ENCODE data around the gene DEFB119. TPM values are rescaled to one million over a fixed set of nuclear protein-coding genes. Genes with fewer than 3 reads are reported as not detected.
"Not testable (repeated sequence)": the region's sequence is repeated elsewhere in the genome, so short reads cannot be mapped to it uniquely, and the experiment has no call there.

Gene DEFB119, protein sequence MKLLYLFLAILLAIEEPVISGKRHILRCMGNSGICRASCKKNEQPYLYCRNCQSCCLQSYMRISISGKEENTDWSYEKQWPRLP
- not detected for polyA plus RNA-seq (2013, experiment 1 of 2)
- not detected for polyA plus RNA-seq (2013, experiment 2 of 2)

DNA sequence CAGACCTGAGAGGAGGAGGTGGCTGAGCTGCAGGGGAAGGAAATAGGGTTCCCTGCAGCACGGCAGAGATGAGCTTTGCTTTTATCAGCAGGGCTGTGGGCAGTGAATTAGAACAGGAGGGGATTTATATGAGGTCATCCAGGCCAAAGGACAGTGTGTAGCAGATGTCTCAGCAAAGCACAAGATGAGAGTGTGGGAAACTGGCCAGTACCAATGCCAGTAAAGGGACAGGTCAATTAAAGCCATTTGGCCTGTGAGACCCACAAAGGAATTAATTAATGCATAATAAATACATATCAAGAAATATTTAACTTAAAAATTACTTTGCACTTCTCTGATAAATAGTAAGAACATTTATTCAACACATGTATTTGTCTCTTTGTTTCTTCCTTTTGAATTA is at the start of gene DEFB119:
Gene DEFB119, minus strand, starts transcription at position 101 of the 400 bp plus-strand sequence. CDS start 107 bp downstream, outside the sequence.
- Histone ChIP-seq H3K4me3 (ENCODE audit: insufficient read depth in 1 of 2, low read depth in 1 of 2, low read length in 2 of 2) (no peak within 1 kb of the TSS), H2AFZ (ENCODE audit: low read depth, low read length) (no peak within 1 kb of the TSS), H3K79me1 (replicated peaks; ENCODE audit: low read length, poor library complexity, severe bottlenecking) (no peaks in the 10 kb centered on the region), H3K4ac (ENCODE audit: low read depth in 1 of 2, low read length in 2 of 2) (no peak within 1 kb of the TSS), H2BK15ac (ENCODE audit: low read depth, poor library complexity, severe bottlenecking) (no peak within 1 kb of the TSS), H3K9ac (ENCODE audit: low read length) (no peak within 1 kb of the TSS), H2BK5ac (ENCODE audit: low read depth, low read length, poor library complexity, severe bottlenecking) (no peak within 1 kb of the TSS), H3K36me3 (ENCODE audit: control insufficient read depth in 1 of 2, insufficient read depth in 2 of 2, low read depth in 1 of 2, low read length in 2 of 2) (no peaks in the 10 kb centered on the region), H3K14ac (ENCODE audit: low read length in 2 of 2) (no peak within 1 kb of the TSS), H3K23ac (ENCODE audit: low read length in 2 of 2) (no peak within 1 kb of the TSS), H3K18ac (ENCODE audit: low read depth in 1 of 2, low read length in 2 of 2) (no peak within 1 kb of the TSS), H4K91ac (ENCODE audit: low read length) (no peak within 1 kb of the TSS), H3K4me1 (ENCODE audit: control insufficient read depth, insufficient read depth, low read depth, low read length) (no peaks in the 10 kb centered on the region), H3K27me3 (ENCODE audit: control insufficient read depth in 1 of 2, insufficient read depth in 1 of 2, low read length in 2 of 2) (no peaks in the 10 kb centered on the region), H3K9me3 (ENCODE audit: control insufficient read depth, low read length) (no peaks in the 10 kb centered on the region), H2BK12ac (ENCODE audit: low read length in 2 of 2) (no peak within 1 kb of the TSS), H3K27ac (ENCODE audit: low read length, poor library complexity, severe bottlenecking) (no peak within 1 kb of the TSS), H2BK120ac (ENCODE audit: low read depth, low read length) (no peak within 1 kb of the TSS), H4K8ac (ENCODE audit: low read length) (no peak within 1 kb of the TSS), H2AK5ac (ENCODE audit: low read length, severe bottlenecking) (no peak within 1 kb of the TSS), H3K4me2 (ENCODE audit: low read length, poor library complexity, severe bottlenecking) (no peak within 1 kb of the TSS)
- DNase-seq, result no peak
- WGBS, result 43% methylated on average over 1 of the region's 1 CpG

DNA sequence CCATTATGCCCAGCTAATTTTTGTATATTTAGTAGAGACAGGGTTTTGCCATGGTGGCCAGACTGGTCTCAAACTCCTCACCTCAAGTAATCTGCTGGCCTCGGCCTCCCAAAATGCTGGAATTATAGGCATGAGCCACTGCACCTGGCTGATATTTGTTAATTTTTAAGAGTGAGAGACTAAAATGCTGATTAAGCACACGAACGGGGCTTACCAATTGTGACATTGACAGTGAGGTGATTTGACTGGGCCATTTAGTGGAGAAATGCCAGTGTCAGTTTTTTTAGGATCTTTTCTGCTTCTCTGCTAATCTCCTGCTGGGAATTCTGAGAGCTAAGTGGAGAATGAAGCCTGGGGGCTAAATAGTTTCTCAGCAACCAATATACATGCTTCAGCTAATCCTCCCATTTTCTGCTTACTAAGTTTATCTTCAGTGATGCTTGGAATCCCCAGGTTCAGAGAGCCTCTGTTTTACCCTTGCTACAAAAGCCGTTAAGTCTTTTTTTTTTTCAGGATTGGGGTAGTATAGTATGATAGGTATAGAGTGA is 40.3 kb upstream of the DEFB119 start:
- peaks cover 0 to 3% of the 10 kb centered on the region in 2 experiments for H3K27me3 ChIP-seq (ENCODE audit: control insufficient read depth in 1 of 2, insufficient read depth in 1 of 2, low read length in 2 of 2)
- 59% methylated on average over 3 of the region's 4 CpGs for WGBS
- H2AK5ac ChIP-seq (ENCODE audit: low read length, severe bottlenecking), result no peak overlapping the region
- no peak overlapping the region for H3K9ac ChIP-seq (ENCODE audit: low read length)
- H3K27ac ChIP-seq (ENCODE audit: low read length, poor library complexity, severe bottlenecking), result no peak overlapping the region
- no peak overlapping the region for H3K23ac ChIP-seq (ENCODE audit: low read length in 2 of 2)
- no peak overlapping the region for H2AFZ ChIP-seq (ENCODE audit: low read depth, low read length)
- no peak overlapping the region for H2BK15ac ChIP-seq (ENCODE audit: low read depth, poor library complexity, severe bottlenecking)
- DNase-seq, result no peak
- no peaks in the 10 kb centered on the region for H3K79me1 ChIP-seq (replicated peaks; ENCODE audit: low read length, poor library complexity, severe bottlenecking)
- no peak overlapping the region for H3K4me2 ChIP-seq (ENCODE audit: low read length, poor library complexity, severe bottlenecking)
- no peaks in the 10 kb centered on the region for H3K36me3 ChIP-seq (ENCODE audit: control insufficient read depth in 1 of 2, insufficient read depth in 2 of 2, low read depth in 1 of 2, low read length in 2 of 2)
- H3K4ac ChIP-seq (ENCODE audit: low read depth in 1 of 2, low read length in 2 of 2), result no peak overlapping the region
- no peak overlapping the region for H3K4me3 ChIP-seq (ENCODE audit: insufficient read depth in 1 of 2, low read depth in 1 of 2, low read length in 2 of 2)
- no peak overlapping the region for H3K18ac ChIP-seq (ENCODE audit: low read depth in 1 of 2, low read length in 2 of 2)
- H3K14ac ChIP-seq (ENCODE audit: low read length in 2 of 2), result no peak overlapping the region
- no peak overlapping the region for H2BK5ac ChIP-seq (ENCODE audit: low read depth, low read length, poor library complexity, severe bottlenecking)
- no peak overlapping the region for H4K8ac ChIP-seq (ENCODE audit: low read length)
- H2BK120ac ChIP-seq (ENCODE audit: low read depth, low read length), result no peak overlapping the region
- no peaks in the 10 kb centered on the region for H3K4me1 ChIP-seq (ENCODE audit: control insufficient read depth, insufficient read depth, low read depth, low read length)
- no peak overlapping the region for H2BK12ac ChIP-seq (ENCODE audit: low read length in 2 of 2)
- H4K91ac ChIP-seq (ENCODE audit: low read length), result no peak overlapping the region
- no peaks in the 10 kb centered on the region for H3K9me3 ChIP-seq (ENCODE audit: control insufficient read depth, low read length)

DNA sequence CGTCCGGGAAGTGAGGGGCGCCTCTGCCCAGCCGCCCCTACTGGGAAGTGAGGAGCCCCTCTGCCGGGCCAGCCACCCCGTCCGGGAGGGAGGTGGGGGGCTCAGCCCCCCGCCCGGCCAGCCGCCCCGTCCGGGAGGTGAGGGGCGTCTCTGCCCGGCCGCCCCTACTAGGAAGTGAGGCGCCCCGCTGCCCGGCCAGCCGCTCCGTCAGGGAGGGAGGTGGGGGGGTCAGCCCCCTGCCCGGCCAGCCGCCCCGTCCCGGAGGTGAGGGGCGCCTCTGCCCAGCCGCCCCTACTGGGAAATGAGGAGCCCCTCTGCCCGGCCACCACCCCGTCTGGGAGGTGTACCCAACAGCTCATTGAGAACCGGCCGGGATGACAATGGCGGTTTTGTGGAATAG is 37.2 kb upstream of the DEFB119 start:
- not testable (repeated sequence) for H3K14ac ChIP-seq (ENCODE audit: low read length in 2 of 2); H2BK15ac ChIP-seq (ENCODE audit: low read depth, poor library complexity, severe bottlenecking); H4K91ac ChIP-seq (ENCODE audit: low read length); H3K4ac ChIP-seq (ENCODE audit: low read depth in 1 of 2, low read length in 2 of 2); H2AK5ac ChIP-seq (ENCODE audit: low read length, severe bottlenecking); H3K9ac ChIP-seq (ENCODE audit: low read length); H2AFZ ChIP-seq (ENCODE audit: low read depth, low read length); H3K9me3 ChIP-seq (ENCODE audit: control insufficient read depth, low read length); H2BK120ac ChIP-seq (ENCODE audit: low read depth, low read length); H3K23ac ChIP-seq (ENCODE audit: low read length in 2 of 2); H3K27ac ChIP-seq (ENCODE audit: low read length, poor library complexity, severe bottlenecking); H3K4me2 ChIP-seq (ENCODE audit: low read length, poor library complexity, severe bottlenecking); H3K36me3 ChIP-seq (ENCODE audit: control insufficient read depth in 1 of 2, insufficient read depth in 2 of 2, low read depth in 1 of 2, low read length in 2 of 2); H2BK12ac ChIP-seq (ENCODE audit: low read length in 2 of 2); H3K4me3 ChIP-seq (ENCODE audit: insufficient read depth in 1 of 2, low read depth in 1 of 2, low read length in 2 of 2); H4K8ac ChIP-seq (ENCODE audit: low read length); DNase-seq; H3K18ac ChIP-seq (ENCODE audit: low read depth in 1 of 2, low read length in 2 of 2); H3K4me1 ChIP-seq (ENCODE audit: control insufficient read depth, insufficient read depth, low read depth, low read length); H3K79me1 ChIP-seq (replicated peaks; ENCODE audit: low read length, poor library complexity, severe bottlenecking); H2BK5ac ChIP-seq (ENCODE audit: low read depth, low read length, poor library complexity, severe bottlenecking)
- H3K27me3 ChIP-seq (ENCODE audit: control insufficient read depth in 1 of 2, insufficient read depth in 1 of 2, low read length in 2 of 2), result peaks cover 0 to 18% of the 10 kb centered on the region in 2 experiments
- WGBS, result 92% methylated on average over 31 of the region's 31 CpGs

DNA sequence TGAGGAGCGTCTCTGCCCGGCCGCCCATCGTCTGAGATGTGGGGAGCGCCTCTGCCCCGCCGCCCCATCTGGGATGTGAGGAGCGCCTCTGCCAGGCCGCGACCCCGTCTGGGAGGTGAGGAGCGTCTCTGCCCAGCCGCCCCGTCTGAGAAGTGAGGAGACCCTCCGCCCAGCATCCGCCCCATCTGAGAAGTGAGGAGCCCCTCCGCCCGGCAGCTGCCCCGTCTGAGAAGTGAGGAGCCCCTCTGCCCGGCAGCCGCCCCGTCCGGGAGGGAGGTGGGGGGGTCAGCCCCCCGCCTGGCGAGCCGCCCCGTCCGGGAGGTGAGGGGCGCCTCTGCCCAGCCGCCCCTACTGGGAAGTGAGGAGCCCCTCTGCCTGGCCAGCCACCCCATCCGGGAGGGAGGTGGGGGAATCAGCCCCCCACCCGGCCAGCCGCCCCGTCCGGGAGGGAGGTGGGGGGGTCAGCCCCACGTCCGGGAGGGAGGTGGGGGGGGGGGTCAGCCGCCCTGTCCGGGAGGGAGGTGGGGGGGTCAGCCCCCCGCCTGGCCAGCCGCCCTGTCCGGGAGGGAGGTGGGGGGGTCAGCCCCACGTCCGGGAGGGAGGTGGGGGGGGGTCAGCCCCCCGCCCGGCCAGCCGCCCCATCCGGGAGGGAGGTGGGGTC is 36.6 kb upstream of the DEFB119 start:
- H2AK5ac ChIP-seq (ENCODE audit: low read length, severe bottlenecking); H2BK12ac ChIP-seq (ENCODE audit: low read length in 2 of 2); H3K4ac ChIP-seq (ENCODE audit: low read depth in 1 of 2, low read length in 2 of 2); H2BK120ac ChIP-seq (ENCODE audit: low read depth, low read length); H3K27ac ChIP-seq (ENCODE audit: low read length, poor library complexity, severe bottlenecking); H4K8ac ChIP-seq (ENCODE audit: low read length); H3K9me3 ChIP-seq (ENCODE audit: control insufficient read depth, low read length); H2AFZ ChIP-seq (ENCODE audit: low read depth, low read length); H2BK5ac ChIP-seq (ENCODE audit: low read depth, low read length, poor library complexity, severe bottlenecking); H3K36me3 ChIP-seq (ENCODE audit: control insufficient read depth in 1 of 2, insufficient read depth in 2 of 2, low read depth in 1 of 2, low read length in 2 of 2); H3K4me1 ChIP-seq (ENCODE audit: control insufficient read depth, insufficient read depth, low read depth, low read length); H2BK15ac ChIP-seq (ENCODE audit: low read depth, poor library complexity, severe bottlenecking); DNase-seq; H3K4me2 ChIP-seq (ENCODE audit: low read length, poor library complexity, severe bottlenecking); H3K4me3 ChIP-seq (ENCODE audit: insufficient read depth in 1 of 2, low read depth in 1 of 2, low read length in 2 of 2); H4K91ac ChIP-seq (ENCODE audit: low read length); H3K9ac ChIP-seq (ENCODE audit: low read length); H3K23ac ChIP-seq (ENCODE audit: low read length in 2 of 2); H3K18ac ChIP-seq (ENCODE audit: low read depth in 1 of 2, low read length in 2 of 2); H3K14ac ChIP-seq (ENCODE audit: low read length in 2 of 2); H3K79me1 ChIP-seq (replicated peaks; ENCODE audit: low read length, poor library complexity, severe bottlenecking): not testable (repeated sequence)
- H3K27me3 ChIP-seq (ENCODE audit: control insufficient read depth in 1 of 2, insufficient read depth in 1 of 2, low read length in 2 of 2), result peaks cover 0 to 21% of the 10 kb centered on the region in 2 experiments
- 82% methylated on average over 9 of the region's 48 CpGs for WGBS
